Stimulated activated CD4-positive, alpha-beta T cell treated with anti-CD3 and anti-CD28 coated beads, Interleukin-12 subunit alpha, Interleukin-12 subunit beta, amount 100 ng/mL, for 4 hours (primary cell): ENCODE data around the gene TFPI.
"Not testable (repeated sequence)": the region's sequence is repeated elsewhere in the genome, so short reads cannot be mapped to it uniquely, and the experiment has no call there.

ENCODE experiments used
- DNase-seq: peaks from one replicate; pipeline ENCODE4 v3.0.0-alpha.2; 2020

TFPI gene

DNA sequence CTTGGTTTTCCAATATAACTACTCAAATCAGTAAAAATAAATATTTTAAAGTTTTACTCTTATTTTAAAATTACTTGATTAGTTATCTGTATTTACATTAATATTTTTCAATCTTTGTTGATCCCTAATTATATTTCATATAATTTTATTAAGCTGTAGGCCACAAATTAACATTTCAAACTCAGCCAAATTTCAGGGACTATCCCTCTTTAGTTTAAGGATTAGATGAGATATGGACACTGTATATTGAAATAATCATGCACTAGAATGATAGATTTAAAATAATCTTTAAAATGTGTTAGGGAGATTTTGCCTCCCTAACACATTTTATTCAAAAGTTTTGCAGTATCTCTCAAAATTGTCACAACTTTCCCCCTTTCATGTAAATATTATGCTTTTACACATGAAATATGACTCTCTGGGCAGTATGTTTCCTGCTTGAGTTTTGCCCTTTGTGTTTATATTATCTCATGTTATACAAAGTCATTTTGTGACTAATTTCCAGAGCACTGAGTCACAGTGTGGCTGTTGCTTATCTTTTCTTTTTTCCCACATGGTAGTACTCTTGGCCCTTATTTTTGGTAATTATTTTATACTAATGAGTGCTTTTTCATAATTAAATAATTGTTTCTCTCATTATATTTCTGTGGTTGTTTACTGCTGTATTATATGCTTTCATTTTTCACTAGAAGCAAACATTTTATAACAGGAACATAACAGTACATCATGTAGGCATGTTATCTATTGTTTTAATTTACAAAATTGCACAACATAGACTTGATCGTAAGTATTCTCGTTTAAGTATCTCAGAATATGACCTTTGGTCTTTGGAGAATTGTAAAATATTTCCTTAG is 1.2 kb downstream of the TFPI start:
- no peak for DNase-seq

DNA sequence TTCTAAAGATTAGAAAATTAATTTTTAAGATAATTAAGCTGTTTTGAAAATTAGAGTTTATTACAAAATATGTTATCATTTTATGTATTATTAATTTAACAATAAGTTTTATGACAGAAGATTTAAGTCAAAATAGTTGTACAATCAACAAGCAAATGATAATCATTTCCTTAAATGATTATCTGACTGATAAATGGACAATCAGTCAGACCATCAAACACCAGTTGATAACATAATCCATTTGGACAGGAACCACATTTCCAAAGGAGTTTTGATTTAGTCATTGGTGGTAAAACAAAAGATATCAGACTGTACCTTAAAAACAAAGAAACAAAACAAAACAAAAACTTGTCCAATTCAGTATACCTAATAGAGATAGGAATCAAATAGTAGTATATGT is 1.9 kb downstream of the TFPI start:
- DNase-seq: no peak

DNA sequence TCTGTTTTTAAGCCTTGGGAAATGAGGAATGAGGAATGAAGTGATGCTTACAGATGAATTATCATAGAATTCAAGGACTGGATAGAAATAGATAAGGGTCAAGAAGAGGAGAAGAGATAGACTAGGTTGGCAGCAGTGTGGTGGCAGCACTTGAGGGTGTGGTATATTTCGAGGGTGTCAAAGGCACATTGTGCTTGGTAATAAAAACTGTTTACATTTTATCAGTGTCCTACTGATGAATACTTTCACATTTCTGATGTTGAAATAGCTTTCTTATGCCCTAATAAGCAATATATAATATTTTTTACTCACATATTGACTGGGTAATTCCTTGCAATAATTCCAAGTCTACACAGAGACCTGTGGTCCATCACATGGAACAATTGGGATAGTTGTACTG is 3.4 kb downstream of the TFPI start:
- DNase-seq: no peak

DNA sequence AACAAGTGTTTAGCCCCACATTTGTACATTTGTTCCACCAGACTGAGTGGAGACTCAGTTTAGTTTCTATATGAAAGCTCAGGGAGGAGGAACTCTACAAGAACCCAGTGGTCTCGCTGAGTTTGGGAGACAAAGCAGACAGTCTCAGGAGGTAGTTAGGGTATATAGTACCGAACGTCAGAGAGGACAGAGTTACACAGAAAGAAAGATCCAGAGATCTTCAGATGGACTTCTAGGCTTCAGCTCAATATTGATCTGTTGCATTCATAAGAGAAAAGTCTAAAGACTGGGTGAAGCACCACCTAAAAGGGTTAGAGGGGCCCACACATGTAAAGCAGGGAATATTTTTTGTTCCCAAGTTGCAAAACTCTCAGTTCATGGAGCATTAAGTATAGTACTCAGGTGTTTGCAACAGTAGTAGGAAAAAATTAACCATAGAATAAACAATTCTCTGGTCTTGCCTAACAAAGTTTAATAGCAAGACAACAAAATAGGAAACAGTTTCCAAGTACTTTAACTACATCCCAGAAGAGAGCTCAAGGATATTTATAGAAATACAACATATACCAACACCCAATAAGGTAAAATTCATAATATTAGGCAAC is 4.2 kb downstream of the TFPI start:
- DNase-seq: no peak

DNA sequence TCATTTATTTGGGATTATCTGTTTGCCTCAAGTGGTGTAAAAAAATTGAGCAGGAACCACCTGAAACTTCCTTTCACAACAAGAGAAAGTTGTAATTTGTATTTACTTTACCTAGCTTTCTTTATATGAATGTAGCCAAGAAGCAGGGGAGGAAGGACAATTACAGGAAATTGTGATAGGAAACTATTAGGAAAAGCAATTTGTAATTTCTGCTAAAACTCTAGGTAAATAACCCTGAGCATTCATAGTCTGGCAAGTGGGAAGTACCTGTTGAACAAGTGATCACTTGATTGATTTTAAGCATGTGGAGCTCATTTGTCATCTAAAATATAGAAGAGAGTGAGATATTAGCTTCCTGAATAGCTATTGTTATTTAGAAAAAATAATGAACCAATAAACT is 5.0 kb downstream of the TFPI start:
- no peak for DNase-seq

DNA sequence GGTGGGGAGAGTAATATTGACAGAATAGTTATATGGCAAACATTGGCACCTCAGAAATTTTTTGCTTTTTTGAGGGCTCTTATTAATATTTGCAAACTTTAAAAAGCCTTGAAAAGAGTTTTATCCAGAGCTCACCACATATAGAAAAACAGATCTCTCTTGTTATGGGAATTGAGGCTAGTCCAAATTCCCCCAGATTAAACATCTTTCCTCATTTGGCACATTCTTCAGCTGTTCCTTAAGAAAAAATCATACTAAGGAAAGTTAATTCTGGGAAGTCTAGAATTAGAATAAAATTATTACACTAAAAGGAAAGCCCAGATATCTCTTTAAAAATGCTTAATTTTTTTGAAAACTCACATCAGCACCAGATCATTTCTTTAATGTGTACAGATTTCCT is 5.6 kb downstream of the TFPI start:
- DNase-seq: no peak

DNA sequence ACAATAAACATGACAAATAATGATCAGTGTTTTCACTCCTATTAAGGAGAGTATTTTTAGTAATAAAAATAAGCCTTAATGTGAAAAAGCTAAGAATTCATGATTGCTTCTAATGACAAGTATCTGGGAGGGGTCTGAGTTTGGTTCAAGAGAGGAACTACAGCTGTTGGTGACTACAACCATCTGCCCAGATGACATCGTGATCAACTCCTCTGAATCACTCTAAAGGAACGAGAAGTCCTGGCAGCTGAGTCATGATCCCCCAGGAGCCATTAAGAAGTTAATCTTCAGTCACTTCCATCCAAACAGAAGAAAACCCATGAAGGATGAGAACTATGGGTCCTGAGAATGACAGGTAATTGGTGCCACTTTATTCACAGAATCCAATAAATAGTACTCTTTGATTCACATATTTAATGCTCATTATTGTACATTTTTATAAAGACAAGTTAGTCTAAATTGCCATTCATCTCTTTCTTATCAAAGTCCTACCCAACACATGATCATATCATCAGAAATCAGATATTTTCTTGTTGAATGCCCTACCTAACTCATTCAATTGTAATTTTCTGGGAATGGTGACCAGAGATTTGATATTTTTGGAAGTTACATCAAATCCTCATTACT is 6.8 kb downstream of the TFPI start:
- no peak for DNase-seq

DNA sequence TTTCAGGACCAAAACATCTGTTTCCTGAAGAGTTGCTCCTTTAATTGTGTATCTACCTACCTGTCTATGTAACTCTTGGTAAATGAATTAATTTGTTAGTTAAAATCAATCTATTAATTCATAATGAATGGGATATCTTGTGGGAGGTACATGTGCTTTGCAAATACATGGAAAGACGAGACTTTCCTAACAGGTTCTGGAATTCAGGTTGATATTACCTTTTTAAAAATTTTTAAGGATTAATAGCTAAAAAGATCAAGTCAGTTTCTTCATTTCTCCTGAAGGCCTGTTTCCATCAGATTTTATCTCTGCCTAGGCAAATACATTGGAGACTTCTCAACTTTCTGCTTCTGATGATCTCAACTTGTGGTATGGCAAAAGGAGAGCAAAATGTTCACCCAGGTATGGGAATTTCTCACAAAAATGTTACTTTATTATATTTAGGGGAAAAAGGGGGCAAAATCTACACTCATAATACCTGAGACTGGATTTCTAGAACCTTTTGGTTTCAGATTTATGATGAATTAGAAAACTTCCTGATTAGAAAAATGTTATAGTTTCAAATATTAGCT is 7.4 kb downstream of the TFPI start:
- DNase-seq: no peak

DNA sequence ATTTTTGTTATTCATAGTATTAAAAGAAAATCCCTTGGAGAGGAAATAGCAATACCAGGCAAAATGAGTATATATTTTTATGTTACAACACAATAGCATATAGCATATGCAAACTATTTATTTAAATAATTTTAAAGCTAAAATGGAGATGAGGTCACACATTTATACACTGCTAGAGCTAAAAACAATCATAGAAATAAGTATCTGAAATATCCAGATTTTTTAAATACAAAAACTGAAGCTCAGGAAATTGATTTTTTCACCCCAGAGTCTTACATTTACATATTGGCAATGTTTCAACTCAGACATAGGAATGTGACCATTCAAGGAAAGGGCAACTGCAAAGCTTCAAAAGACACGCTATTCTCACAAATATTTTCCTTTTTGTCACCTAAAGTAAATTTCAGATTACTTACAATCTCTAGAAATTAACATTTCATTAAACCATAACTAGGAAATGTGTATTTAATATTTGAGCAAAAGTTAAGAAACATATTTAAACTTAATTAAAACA is 8.9 kb downstream of the TFPI start:
- DNase-seq: no peak

DNA sequence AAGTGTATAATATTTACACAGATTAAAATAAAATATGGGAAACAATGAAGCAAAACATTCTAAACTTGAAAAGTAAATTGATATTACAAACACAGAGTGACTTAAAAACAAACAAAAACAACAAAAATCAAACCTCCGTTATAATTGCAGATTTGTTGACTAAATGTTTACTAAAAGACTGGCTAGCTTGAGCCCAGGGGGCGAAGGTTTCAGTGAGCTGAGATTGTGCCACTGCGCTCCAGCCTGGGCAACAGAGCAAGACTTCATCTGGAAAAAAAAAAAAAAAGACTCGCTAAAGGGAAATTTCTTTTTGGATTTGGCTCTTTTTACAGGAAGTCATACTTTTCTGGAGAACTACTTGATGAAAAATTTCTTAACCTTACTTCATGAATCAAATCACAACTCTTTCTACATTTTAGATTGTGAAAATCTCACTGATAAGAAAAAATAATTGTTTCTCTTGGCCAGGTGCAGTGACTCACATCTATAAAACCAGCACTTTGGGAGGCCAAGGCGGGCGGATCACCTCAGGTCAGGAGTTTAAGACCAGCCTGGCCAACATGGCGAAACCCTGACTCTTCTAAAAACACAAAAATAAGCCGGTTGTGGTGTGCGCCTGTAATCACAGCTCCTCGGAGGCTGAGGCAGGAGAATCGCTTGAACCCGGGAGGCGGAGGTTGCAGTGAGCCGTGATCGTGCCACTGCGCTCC is 9.7 kb downstream of the TFPI start:
- DNase-seq: no peak

DNA sequence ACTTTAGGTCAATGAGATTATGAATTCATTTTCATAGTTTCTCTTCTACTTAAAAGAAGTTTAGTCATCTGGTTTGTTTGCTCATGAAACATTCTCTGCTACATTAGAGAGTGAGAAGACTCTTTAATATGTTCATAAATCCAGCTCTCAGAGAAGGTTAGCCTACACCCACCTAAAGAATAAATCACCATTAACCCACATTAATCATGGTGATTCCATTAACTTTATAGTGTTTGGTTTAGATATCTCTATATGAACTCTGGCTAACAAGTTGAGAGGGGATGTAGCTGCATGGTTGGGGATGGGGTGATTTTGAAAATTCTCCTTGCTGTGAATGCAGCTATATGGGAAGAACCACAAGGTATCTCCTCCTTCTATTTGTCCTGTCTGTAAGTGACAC is 10.7 kb downstream of the TFPI start:
- DNase-seq: no peak

DNA sequence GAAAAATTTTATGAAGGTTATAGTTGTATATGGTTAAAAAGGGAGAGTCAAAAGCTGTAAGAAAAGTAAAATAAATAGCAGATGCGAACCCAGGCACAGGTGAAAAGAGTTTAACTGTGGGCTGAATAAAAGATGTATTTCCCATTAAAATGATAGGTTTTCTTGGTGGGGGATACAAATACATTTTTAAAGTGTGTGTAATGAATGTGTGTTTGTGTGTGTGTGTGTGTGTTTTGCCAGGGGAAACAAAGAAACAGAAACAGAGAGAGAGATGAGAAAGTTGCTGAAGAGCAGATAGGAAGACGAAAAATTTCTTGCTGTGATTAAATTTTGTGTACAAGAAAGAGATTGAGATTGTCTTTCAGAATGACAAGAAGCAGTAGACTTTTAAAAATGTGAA is 12.1 kb downstream of the TFPI start:
- DNase-seq: no peak

DNA sequence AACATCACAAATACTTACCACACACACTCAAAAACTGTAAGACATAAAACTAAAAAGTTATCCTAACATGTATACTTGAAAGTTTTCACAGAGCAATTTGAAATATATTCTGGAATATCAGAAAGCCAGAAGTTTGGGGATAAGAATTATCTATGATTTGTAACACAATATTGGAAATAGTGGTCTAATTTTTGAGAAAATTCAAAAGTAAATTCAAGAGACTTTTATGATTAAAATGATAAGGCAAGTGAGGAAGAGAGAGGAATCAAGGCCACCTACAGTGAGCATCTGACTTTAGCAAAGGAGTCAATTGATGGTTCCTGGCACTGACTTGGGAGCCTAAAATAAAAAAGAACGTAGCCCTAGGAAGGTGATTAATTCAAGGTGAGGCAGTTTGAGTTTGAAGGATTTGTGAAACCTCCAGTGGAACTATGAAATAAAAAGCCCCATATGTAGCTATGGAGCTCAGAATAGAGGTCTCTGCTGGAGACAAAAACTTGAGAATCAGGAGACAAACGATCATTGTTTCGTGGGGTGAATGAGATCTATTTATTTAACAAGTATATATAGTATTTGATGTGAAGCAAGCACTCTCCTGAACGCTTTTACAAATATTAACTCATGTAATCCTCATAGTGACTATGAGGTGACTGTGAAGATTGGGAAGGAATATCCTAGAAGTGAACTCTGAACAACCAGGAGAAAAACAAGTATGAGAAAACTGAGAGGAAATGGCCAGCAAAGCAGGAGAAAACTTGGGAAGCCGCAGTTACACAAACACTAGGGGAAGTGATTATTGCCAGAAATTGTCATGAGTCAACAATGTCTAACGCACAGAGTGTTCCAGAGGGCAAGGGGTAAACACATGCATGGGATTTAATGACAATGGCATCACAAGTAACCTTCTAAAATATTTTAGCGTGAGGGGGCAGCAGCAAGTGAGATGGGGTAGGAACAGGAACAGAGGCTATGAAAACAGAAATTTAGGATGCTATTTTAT is 12.8 kb downstream of the TFPI start:
- DNase-seq: no peak

DNA sequence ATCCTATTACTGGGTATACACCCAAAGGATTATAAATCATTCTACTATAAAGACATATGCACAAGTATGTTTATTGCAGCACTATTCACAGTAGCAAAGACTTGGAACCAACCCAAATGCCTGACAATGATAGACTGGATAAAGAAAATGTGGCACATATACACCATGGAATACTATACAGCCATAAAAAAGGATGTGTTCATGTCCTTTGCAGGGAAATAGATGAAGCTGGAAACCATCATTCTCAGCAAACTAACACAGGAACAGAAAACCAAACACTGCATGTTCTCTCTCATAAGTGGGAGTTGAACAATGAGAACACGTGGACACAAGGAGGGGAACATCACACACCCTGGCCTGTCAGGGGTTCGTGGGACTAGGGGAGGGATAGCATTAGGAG is 16.0 kb downstream of the TFPI start:
- not testable (repeated sequence) for DNase-seq

DNA sequence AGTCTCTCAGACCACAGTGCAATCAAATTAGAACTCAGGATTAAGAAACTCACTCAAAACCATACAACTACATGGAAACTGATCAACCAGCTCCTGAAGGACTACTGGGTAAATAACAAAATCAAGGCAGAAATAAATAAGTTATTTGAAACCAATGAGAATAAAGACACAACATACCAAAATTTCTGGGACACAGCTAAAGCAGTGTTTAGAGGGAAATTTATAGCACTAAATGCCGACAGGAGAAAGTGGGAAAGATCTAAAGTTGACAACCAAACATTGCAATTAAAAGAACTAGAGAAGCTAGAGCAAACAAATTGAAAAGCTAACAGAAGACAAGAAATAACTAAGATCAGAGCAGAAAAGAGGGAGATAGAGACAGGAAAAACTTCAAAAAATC is 18.9 kb downstream of the TFPI start:
- not testable (repeated sequence) for DNase-seq

DNA sequence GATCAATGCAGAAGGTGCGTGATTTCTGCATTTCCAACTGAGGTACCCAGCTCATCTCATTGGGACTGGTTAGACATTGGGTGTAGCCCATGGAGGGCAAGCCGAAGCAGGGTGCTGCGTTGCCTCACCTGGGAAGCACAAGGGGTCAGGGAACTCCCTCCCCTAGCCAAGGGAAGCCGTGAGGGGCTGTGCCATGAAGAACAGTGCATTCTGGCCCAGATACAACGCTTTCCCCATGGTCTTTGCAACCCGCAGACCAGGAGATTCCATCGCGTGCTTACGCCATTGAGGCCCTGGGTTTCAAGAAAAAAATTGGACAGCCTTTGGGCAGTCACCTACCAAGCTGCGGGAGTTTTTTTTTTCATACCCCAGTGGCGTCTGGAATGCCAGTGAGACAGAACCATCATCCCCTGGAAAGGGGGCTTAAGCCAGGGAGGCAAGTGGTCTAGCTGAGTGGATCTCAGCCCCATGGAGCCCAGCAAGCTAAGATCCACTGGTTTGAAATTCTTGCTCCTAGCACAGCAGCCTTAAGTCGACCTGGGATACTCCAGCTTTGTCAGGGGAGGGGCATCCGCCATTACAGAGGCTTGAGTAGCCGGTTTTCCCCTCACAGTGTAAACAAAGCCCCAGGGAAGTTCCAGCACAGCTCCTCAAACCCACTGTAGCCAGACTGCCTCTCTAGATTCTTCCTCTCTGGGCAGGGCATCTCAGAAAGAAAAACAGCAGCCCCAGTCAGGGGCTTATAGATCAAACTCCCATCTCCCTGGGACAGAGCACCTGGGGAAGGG is 21.7 kb downstream of the TFPI start:
- no peak for DNase-seq

DNA sequence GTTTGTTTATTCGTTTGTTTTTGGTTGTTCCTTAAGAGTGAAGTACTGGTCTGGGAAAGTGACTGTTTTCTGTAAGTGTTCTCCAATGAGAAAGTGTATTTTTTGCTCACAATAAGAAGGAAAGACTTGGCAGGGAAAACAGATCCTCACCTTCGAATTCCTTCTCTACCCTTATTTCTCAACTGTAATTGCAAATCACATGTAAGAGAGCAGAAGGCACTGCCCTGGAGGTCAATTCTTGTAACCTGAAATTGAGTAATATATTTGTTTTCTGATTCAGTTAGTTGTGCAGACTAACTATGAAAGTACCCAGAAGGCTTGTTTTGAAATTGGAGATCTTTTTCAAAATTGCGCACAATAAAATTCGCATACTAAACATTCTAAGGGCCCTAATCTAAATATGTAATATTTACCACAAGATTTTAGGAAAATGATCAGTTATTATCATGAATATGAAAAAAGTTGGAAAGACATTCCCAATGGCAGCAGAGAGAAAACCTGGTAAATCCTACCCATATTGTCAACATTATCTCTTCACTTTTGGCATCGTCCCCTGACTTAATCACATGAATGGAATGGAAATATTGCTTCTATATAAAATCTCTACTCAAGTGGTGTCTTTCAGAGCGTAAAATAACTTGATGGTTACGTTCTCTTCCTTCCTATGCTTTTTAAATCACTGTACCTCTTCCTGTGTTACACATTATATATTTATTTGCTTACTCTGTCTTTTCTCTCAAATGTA is 24.1 kb downstream of the TFPI start:
- DNase-seq: no peak

DNA sequence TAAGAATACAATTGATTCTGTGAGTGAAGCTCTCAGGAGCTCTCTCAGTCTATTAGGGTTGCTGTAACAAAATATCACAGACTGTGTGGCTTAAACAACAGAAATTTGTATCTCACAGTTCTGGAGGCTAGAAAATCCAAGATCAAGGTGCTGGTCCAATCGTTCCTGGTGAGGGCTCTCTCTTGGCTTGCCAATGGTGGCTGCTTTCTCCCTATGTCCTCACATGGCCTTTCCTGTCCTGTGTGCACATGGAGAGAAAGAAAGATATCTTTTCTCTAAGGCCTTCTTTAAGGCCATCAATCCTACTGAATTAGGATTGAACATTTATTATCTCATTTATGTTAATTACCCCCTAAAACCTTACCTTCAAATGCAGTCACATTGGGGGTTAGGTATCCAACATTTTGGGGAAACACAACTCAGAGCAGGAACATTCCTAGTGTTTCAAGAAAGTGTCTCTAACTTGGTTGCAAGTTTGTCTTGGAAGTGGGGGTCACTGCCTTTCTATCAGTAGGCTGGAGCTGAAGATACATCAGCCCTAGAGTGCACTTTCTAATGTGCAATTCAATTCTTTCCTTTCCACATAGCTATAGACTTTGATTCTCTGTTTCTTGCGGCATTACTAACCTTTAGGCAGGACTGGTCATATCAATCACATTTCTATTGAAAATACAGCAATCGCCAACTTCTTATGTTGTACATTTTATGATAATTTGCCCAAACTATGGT is 24.8 kb downstream of the TFPI start:
- no peak for DNase-seq

DNA sequence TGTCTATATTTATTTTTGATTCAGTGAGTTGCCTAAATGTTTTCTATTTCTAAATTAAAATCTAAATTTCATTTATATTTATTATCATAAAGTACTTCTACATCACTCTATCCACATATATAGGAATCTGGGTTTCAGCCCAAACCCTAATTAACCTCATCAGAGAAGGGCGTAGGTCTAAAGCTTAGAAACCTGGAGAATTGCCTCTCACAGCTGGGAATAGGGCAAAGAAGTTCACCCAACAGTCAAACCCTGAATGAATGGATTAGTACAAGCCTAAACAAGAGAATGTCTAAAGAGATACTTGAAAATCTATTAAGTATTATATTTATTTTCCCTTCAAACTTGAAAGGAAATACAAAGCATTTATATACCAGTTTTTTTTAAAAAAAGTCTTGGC is 26.2 kb downstream of the TFPI start:
- no peak for DNase-seq
